CD14-positive monocyte (primary cell): ENCODE results near the gene SPRYD7. TPM values are rescaled to one million over a fixed set of nuclear protein-coding genes. Genes with fewer than 3 reads are reported as not detected.

ENCODE experiments used
- DNase-seq, 3 donors: peaks; one replicate each; pipeline ENCODE4 v3.0.0-alpha.2; 2011 to 2022
- H2AFZ ChIP-seq: 2 replicates; pipeline ENCODE4 v1.6.0; 2012; ENCODE audit warnings: mild to moderate bottlenecking, low read depth, low read length, inconsistent platforms; ENCODE audit not compliant: insufficient read depth, poor library complexity, severe bottlenecking
- H3K27ac ChIP-seq, 2 donors: 1 replicate in 1 of 2; 2 replicates in 1 of 2; pipeline ENCODE4 v1.5.1; 2012 to 2013; ENCODE audit warnings: low read length in 2 of 2, control low read depth in 1 of 2, inconsistent platforms in 1 of 2, low read depth in 1 of 2, mild to moderate bottlenecking in 1 of 2
- H3K27me3 ChIP-seq, 2 donors: one replicate each; pipeline versions ENCODE4 v1.6.0 to v1.6.1; 2011 to 2013; ENCODE audit warnings: low read length in 2 of 2; ENCODE audit not compliant: control insufficient read depth in 2 of 2, insufficient read depth in 2 of 2
- H3K36me3 ChIP-seq, 2 donors: replicated peaks in 1 of 2; 1 replicate in 1 of 2; 2 replicates in 1 of 2; pipeline versions ENCODE4 v1.5.1 to v1.6.1; 2012 to 2013; ENCODE audit warnings: low read length in 2 of 2, control low read depth in 1 of 2, inconsistent platforms in 1 of 2, mild to moderate bottlenecking in 1 of 2; ENCODE audit not compliant: insufficient read depth in 2 of 2, control insufficient read depth in 1 of 2
- H3K4me1 ChIP-seq, 2 donors: 1 replicate in 1 of 2; 2 replicates in 1 of 2; pipeline versions ENCODE4 v1.5.1 to v1.6.1; 2012 to 2013; ENCODE audit warnings: low read length in 2 of 2, control low read depth in 1 of 2, inconsistent platforms in 1 of 2, mild to moderate bottlenecking in 1 of 2, moderate library complexity in 1 of 2; ENCODE audit not compliant: insufficient read depth in 2 of 2, control insufficient read depth in 1 of 2
- H3K4me2 ChIP-seq: replicated peaks from 2 replicates; pipeline ENCODE3; 2012; ENCODE audit warnings: low read length, moderate library complexity, mild to moderate bottlenecking; ENCODE audit not compliant: poor library complexity, severe bottlenecking; ENCODE audit errors: extremely low read depth
- H3K4me3 ChIP-seq, 3 experiments: fragments of 200-600 bp in 1 of 3; sonication (generic) in 1 of 3; replicated peaks in 1 of 3; 1 replicate in 2 of 3; 2 replicates in 1 of 3; pipeline ENCODE4 v1.5.1; 2011 to 2013; ENCODE audit warnings: low read length in 3 of 3, mild to moderate bottlenecking in 3 of 3, control low read depth in 2 of 3, low read depth in 2 of 3, inconsistent platforms in 1 of 3, moderate library complexity in 1 of 3
- H3K79me2 ChIP-seq: 2 replicates; pipeline ENCODE4 v1.6.0; 2012; ENCODE audit warnings: mild to moderate bottlenecking, control low read depth, inconsistent platforms, low read length, moderate library complexity; ENCODE audit not compliant: insufficient read depth
- H3K9ac ChIP-seq: 2 replicates; pipeline ENCODE4 v1.6.0; 2017; ENCODE audit warnings: low read length, mild to moderate bottlenecking; ENCODE audit not compliant: insufficient read depth, poor library complexity, severe bottlenecking
- H3K9me3 ChIP-seq, 2 donors: replicated peaks in 1 of 2; 1 replicate in 1 of 2; 2 replicates in 1 of 2; pipeline versions ENCODE4 v1.5.1 to v1.6.1; 2012 to 2013; ENCODE audit warnings: low read length in 2 of 2, control low read depth in 1 of 2; ENCODE audit not compliant: control insufficient read depth in 1 of 2, insufficient read depth in 1 of 2
- H4K20me1 ChIP-seq: 2 replicates; pipeline ENCODE4 v1.6.0; 2012; ENCODE audit warnings: mild to moderate bottlenecking, low read length, control low read depth, moderate library complexity; ENCODE audit not compliant: insufficient read depth
- H3K27ac Mint-ChIP-seq, 7 donors: one replicate each; pipeline ENCODE4 v1.8.0; 2020; ENCODE audit warnings: mild to moderate bottlenecking in 7 of 7, mixed read lengths in 7 of 7, moderate library complexity in 6 of 7, inconsistent platforms in 2 of 7
- H3K27me3 Mint-ChIP-seq, 3 donors: one replicate each; pipeline ENCODE4 v1.8.0; 2021 to 2022; ENCODE audit warnings: low read depth in 3 of 3, mild to moderate bottlenecking in 3 of 3, mixed read lengths in 3 of 3, moderate library complexity in 3 of 3, inconsistent platforms in 1 of 3
- H3K36me3 Mint-ChIP-seq, 2 donors: one replicate each; pipeline ENCODE4 v1.8.0; 2020; ENCODE audit warnings: mixed read lengths in 2 of 2, inconsistent platforms in 1 of 2, mild to moderate bottlenecking in 1 of 2
- H3K4me1 Mint-ChIP-seq: one replicate; pipeline ENCODE4 v1.8.0; 2020; ENCODE audit warnings: mild to moderate bottlenecking, mixed read lengths
- H3K4me3 Mint-ChIP-seq, 2 donors: one replicate each; pipeline ENCODE4 v1.8.0; 2020; ENCODE audit warnings: mild to moderate bottlenecking in 2 of 2, mixed read lengths in 2 of 2, moderate library complexity in 1 of 2
- H3K9me3 Mint-ChIP-seq, 7 donors: one replicate each; pipeline ENCODE4 v1.8.0; 2020 to 2022; ENCODE audit warnings: mixed read lengths in 7 of 7, mild to moderate bottlenecking in 6 of 7, moderate library complexity in 6 of 7, inconsistent platforms in 2 of 7
- WGBS: methylation state at CpG from one replicate; pipeline ENCODE4 v1.1.5; 2013; ENCODE audit warnings: missing lambda C conversion rate; ENCODE audit not compliant: insufficient coverage; 5-methylcytosine and 5-hydroxymethylcytosine counted together
- intact Hi-C, 2 donors: fragments of 100-400 bp; cut with micrococcal nuclease; formaldehyde crosslinking; loops; one replicate each; pipeline versions ENCODE4 v1.15.0 to v1.15.1; 2023
- polyA plus RNA-seq, 3 donors: library from polyadenylated mRNA; depleted of rRNA in 1 of 3; unstranded in 2 of 3; stranded (reverse) in 1 of 3; fragments of 300-500 nt in 2 of 3; fragments of >200 nt in 1 of 3; fragmentation: Illumina TruSeq in 2 of 3; gene quantifications; 1 replicate in 2 of 3; 2 replicates in 1 of 3; pipeline ENCODE4 v1.2.3, GENCODE V29; 2012 to 2021
- TF ChIP-seq, protein P1 (sequence below): fragments of 200-600 bp; IDR thresholded peaks from one replicate; pipeline ENCODE4 v1.8.0; 2022; ENCODE audit warnings: antibody characterized with exemption, mild to moderate bottlenecking

Gene SPRYD7
- polyA plus RNA-seq, 3 donors, result 1.1 to 2.3 (median 1.2) TPM

DNA sequence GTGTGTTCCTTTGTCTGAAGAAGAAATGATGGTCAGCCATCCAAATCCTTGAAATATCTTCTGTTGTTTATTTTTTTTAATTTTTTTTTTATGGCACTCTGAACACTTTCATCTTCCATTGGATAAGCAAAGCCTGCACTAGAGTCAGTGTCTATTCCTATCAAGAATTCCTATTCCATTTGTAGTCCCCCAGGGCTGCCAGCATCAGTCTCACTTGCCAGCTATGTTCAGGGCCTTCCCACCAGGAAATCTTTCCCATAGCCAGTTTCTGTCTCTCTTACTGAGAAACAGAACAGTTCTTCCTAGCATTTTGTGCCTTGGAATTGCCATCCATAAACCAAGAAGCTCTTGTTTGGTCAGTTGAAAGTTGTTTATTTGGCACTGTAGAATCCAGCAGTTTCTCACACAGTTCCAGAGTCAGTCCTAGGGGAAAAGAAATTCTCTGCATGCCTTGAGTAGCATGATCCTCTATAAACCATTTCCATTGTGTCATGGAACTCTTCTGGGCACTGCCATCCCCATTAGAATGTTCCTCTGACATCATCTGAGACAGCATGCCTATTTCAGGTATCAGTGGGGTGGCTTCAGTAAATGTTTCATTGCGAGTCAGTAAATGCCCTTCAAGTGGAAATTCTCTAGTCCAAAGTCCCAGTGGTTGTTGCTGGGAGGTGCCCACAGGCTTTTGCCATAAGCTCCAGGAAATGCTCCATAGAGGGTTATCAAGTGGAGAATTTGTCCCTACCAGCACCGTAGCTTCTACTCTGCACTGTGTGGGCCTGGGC lies 18.7 kb upstream of the SPRYD7 start:
- 100% methylated on average over 1 of the region's 2 CpGs for WGBS
- Mint-ChIP-seq H3K27ac (peak overlapping the region in 1 of 7 donors; percentile 42), H3K4me1 (peaks cover 15% of the 10 kb centered on the region), H3K4me3 (no peak overlapping the region), H3K36me3 (peaks cover 9 to 11% of the 10 kb centered on the region in 2 donors), H3K27me3 (peaks cover 0 to 1% (median 0%) of the 10 kb centered on the region in 3 donors), H3K9me3 (peaks cover 0 to 5% (median 2%) of the 10 kb centered on the region in 7 donors)
- TF ChIP-seq, protein P1, sequence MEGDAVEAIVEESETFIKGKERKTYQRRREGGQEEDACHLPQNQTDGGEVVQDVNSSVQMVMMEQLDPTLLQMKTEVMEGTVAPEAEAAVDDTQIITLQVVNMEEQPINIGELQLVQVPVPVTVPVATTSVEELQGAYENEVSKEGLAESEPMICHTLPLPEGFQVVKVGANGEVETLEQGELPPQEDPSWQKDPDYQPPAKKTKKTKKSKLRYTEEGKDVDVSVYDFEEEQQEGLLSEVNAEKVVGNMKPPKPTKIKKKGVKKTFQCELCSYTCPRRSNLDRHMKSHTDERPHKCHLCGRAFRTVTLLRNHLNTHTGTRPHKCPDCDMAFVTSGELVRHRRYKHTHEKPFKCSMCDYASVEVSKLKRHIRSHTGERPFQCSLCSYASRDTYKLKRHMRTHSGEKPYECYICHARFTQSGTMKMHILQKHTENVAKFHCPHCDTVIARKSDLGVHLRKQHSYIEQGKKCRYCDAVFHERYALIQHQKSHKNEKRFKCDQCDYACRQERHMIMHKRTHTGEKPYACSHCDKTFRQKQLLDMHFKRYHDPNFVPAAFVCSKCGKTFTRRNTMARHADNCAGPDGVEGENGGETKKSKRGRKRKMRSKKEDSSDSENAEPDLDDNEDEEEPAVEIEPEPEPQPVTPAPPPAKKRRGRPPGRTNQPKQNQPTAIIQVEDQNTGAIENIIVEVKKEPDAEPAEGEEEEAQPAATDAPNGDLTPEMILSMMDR, result no peak
- Histone ChIP-seq H2AFZ (no peak overlapping the region), H3K9ac (no peak overlapping the region), H3K4me2 (no peak overlapping the region), H3K79me2 (no peaks in the 10 kb centered on the region), H3K4me3 (no peak overlapping the region), H3K27me3 (no peaks in the 10 kb centered on the region), H4K20me1 (no peaks in the 10 kb centered on the region), H3K9me3 (no peaks in the 10 kb centered on the region), H3K27ac (no peak overlapping the region), H3K4me1 (peaks cover 10 to 15% of the 10 kb centered on the region in 2 donors), H3K36me3 (peaks cover 0 to 15% of the 10 kb centered on the region in 2 donors)
- intact Hi-C loops, result no loop called here
- DNase-seq, result no peak

DNA sequence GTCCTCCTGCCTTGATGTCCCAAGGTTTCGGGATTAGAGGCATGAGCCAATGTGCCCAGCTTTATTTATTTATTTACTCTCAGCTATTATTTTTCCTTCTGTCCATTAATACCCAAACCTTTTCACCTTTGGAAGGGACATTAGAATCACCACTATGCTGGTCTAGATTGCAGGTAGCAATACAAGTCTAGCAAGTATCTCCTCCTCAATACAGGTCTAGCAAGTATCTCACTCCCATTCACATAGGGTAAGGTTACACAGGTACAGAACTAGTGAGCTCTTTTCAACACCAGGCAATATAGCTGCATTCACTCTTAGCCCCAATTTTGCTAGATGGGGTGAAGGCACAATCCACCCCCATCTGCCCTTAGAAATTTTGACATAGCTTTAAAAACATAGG lies 17.4 kb upstream of the SPRYD7 start:
- no peak overlapping the region for H2AFZ ChIP-seq
- H3K4me1 ChIP-seq, result peaks cover 10 to 15% of the 10 kb centered on the region in 2 donors
- H3K9me3 ChIP-seq, result no peaks in the 10 kb centered on the region
- no CpG with 5 or more reads among the region's 1 CpG for WGBS
- H3K27me3 Mint-ChIP-seq, result peaks cover 0 to 1% (median 0%) of the 10 kb centered on the region in 3 donors
- H3K9me3 Mint-ChIP-seq, result peaks cover 0 to 7% (median 2%) of the 10 kb centered on the region in 7 donors
- DNase-seq, result no peak
- no peaks in the 10 kb centered on the region for H3K79me2 ChIP-seq
- H3K27ac Mint-ChIP-seq, result no peak overlapping the region
- H3K36me3 Mint-ChIP-seq, result peaks cover 0 to 1% of the 10 kb centered on the region in 2 donors
- no peak overlapping the region for H3K9ac ChIP-seq
- intact Hi-C loops, result no loop called here
- no peak overlapping the region for H3K27ac ChIP-seq
- peaks cover 15% of the 10 kb centered on the region for H3K4me1 Mint-ChIP-seq
- no peaks in the 10 kb centered on the region for H4K20me1 ChIP-seq
- no peaks in the 10 kb centered on the region for H3K27me3 ChIP-seq
- no peak overlapping the region for H3K4me3 ChIP-seq
- TF ChIP-seq, protein P1, result no peak
- H3K4me2 ChIP-seq, result no peak overlapping the region
- no peak overlapping the region for H3K4me3 Mint-ChIP-seq
- peaks cover 0 to 2% of the 10 kb centered on the region in 2 donors for H3K36me3 ChIP-seq
